Panc1 (cell line): ENCODE data around the gene RIPK3. TPM values are rescaled to one million over a fixed set of nuclear protein-coding genes. Genes with fewer than 3 reads are reported as not detected.

Experiments
- ATAC-seq: fragments of 200-7000 bp; cut with Tn5 transposase; 2 replicates; pipeline ENCODE4 v1.9.1; 2020; ENCODE audit warnings: mild to moderate bottlenecking, moderate library complexity
- BruUV-seq: library from RNA; stranded (reverse); fragments of 400-500 nt; replicated peaks from 2 replicates; lab custom pipeline; 2021; lab: Mats Ljungman, UMichigan
- CTCF ChIA-PET: fragments of 300-600 bp; sonication (Branson Sonifier 250); formaldehyde crosslinking; loops from one replicate; lab custom pipeline; 2022; ENCODE audit warnings: antibody characterized with exemption; lab: Charles Lee
- POLR2A ChIA-PET: fragments of 300-600 bp; sonication (Branson Sonifier 250); formaldehyde crosslinking; loops from one replicate; lab custom pipeline; 2022; ENCODE audit warnings: antibody characterized with exemption; lab: Charles Lee
- DNase-seq: peaks from one replicate; pipeline ENCODE4 v3.0.0-alpha.2; 2010; ENCODE audit warnings: low read depth, low spot score
- H3K27ac ChIP-seq: 2 replicates; pipeline ENCODE4 v1.5.1; 2011; ENCODE audit warnings: mild to moderate bottlenecking, low read length, inconsistent platforms
- H3K27me3 ChIP-seq: fragments of 200-500 bp; sonication (Bioruptor generic); 2 replicates; pipeline ENCODE4 v1.6.0; 2014; ENCODE audit warnings: low read length, inconsistent platforms; ENCODE audit not compliant: control insufficient read depth, insufficient read depth
- H3K36me3 ChIP-seq: fragments of 200-500 bp; sonication (Bioruptor generic); 2 replicates; pipeline ENCODE4 v1.5.1; 2014; ENCODE audit warnings: inconsistent platforms, mild to moderate bottlenecking, low read length, moderate library complexity; ENCODE audit not compliant: control insufficient read depth, insufficient read depth
- H3K4me1 ChIP-seq: 2 replicates; pipeline ENCODE4 v1.5.1; 2011; ENCODE audit warnings: inconsistent platforms, mild to moderate bottlenecking, low read length, moderate library complexity; ENCODE audit not compliant: control insufficient read depth, insufficient read depth
- H3K4me3 ChIP-seq, 2 experiments: 2 replicates each; pipeline ENCODE4 v1.5.1; 2011 to 2012; ENCODE audit warnings: low read depth in 2 of 2, low read length in 2 of 2, mild to moderate bottlenecking in 2 of 2, inconsistent platforms in 1 of 2, moderate library complexity in 1 of 2
- H3K9me3 ChIP-seq: fragments of 200-500 bp; sonication (Bioruptor generic); 2 replicates; pipeline ENCODE4 v1.5.1; 2014; ENCODE audit warnings: low read depth, mild to moderate bottlenecking, inconsistent platforms, low read length, moderate library complexity; ENCODE audit not compliant: control insufficient read depth, insufficient read depth
- POLR2AphosphoS5 ChIP-seq: IDR thresholded peaks from 2 replicates; pipeline ENCODE4 v1.6.1; 2012; ENCODE audit warnings: mild to moderate bottlenecking, low read depth, low read length, moderate library complexity
- SIN3A ChIP-seq: IDR thresholded peaks from 2 replicates; pipeline ENCODE4 v1.6.1; 2012; ENCODE audit warnings: low read depth, mild to moderate bottlenecking, low read length, moderate library complexity, borderline replicate concordance; ENCODE audit not compliant: insufficient read depth
- TCF7L2 ChIP-seq: IDR thresholded peaks from 2 replicates; pipeline ENCODE4 v1.6.1; 2011; ENCODE audit warnings: mild to moderate bottlenecking, low read depth, low read length, inconsistent platforms
- in situ Hi-C: cut with HindIII; loops from 2 replicates; pipeline ENCODE4 v1.10.0; 2016; ENCODE audit warnings: low sequenced_read_pairs, low pct_unique_long_range_greater_than_20kb
- intact Hi-C: fragments of 100-400 bp; cut with micrococcal nuclease; formaldehyde crosslinking; loops from one replicate; pipeline ENCODE4 v1.10.0; 2022; ENCODE audit not compliant: unreplicated experiment
- total RNA-seq: library from RNA; stranded (reverse); gene quantifications from one replicate; pipeline ENCODE4 v1.2.1, GENCODE V29; 2021; ENCODE audit not compliant: unreplicated experiment
- TF ChIP-seq, protein P1 (sequence below): fragments of 450-650 bp; IDR thresholded peaks from 2 replicates; pipeline ENCODE4 v1.5.1; 2017; ENCODE audit warnings: mild to moderate bottlenecking
- TF ChIP-seq, protein P2 (sequence below), 2 experiments: IDR thresholded peaks; 2 replicates each; pipeline ENCODE4 v1.6.1; 2011 to 2012; ENCODE audit warnings: low read depth in 2 of 2, control low read depth in 1 of 2, low read length in 1 of 2, mild to moderate bottlenecking in 1 of 2, moderate library complexity in 1 of 2; ENCODE audit not compliant: insufficient read depth in 1 of 2

The RIPK3 gene
- total RNA-seq, 1 experiment from 2014 or later: not detected

DNA sequence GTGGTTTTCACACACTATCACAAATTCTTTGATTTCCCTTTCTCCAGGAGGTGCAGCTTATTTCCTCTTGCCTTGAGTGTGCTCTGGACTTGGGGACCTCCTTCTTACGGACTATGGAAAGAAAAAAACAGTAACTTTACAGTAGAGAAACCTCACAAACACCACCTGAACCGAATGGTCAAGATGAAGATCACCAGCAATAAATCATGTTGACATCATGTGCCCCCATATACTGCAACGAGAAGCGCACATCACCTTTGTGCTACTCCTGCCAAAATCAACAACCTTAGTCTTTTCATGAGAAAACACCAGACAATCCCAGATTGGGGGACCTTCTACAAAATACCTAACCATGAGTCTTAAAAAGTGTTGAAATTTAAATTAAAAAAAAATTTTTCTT, 45.7 kb upstream of the RIPK3 start:
- in situ Hi-C loops (no loop called here), intact Hi-C loops (no loop called here)
- Histone ChIP-seq H3K4me1 (no peaks in the 10 kb centered on the region), H3K27me3 (no peaks in the 10 kb centered on the region), H3K27ac (no peak overlapping the region), H3K36me3 (no peaks in the 10 kb centered on the region), H3K9me3 (no peaks in the 10 kb centered on the region), H3K4me3 (no peak overlapping the region)
- ChIA-PET POLR2A (interaction anchor here (0.6 kb wide), 1 partner anchor 25 kb away, joined by 6 read pairs; no protein-coding TSS in a partner anchor), CTCF (interaction anchor here (0.7 kb wide), 2 partner anchors 13 to 46 kb away, joined by 4 to 6 read pairs; partner anchors contain the start of gene NYNRIN)
- BruUV-seq: no TSS peak
- no peak for TF ChIP-seq SIN3A
- TF ChIP-seq, protein P1, sequence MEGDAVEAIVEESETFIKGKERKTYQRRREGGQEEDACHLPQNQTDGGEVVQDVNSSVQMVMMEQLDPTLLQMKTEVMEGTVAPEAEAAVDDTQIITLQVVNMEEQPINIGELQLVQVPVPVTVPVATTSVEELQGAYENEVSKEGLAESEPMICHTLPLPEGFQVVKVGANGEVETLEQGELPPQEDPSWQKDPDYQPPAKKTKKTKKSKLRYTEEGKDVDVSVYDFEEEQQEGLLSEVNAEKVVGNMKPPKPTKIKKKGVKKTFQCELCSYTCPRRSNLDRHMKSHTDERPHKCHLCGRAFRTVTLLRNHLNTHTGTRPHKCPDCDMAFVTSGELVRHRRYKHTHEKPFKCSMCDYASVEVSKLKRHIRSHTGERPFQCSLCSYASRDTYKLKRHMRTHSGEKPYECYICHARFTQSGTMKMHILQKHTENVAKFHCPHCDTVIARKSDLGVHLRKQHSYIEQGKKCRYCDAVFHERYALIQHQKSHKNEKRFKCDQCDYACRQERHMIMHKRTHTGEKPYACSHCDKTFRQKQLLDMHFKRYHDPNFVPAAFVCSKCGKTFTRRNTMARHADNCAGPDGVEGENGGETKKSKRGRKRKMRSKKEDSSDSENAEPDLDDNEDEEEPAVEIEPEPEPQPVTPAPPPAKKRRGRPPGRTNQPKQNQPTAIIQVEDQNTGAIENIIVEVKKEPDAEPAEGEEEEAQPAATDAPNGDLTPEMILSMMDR: no peak
- no peak for TF ChIP-seq POLR2AphosphoS5
- TF ChIP-seq, protein P2, sequence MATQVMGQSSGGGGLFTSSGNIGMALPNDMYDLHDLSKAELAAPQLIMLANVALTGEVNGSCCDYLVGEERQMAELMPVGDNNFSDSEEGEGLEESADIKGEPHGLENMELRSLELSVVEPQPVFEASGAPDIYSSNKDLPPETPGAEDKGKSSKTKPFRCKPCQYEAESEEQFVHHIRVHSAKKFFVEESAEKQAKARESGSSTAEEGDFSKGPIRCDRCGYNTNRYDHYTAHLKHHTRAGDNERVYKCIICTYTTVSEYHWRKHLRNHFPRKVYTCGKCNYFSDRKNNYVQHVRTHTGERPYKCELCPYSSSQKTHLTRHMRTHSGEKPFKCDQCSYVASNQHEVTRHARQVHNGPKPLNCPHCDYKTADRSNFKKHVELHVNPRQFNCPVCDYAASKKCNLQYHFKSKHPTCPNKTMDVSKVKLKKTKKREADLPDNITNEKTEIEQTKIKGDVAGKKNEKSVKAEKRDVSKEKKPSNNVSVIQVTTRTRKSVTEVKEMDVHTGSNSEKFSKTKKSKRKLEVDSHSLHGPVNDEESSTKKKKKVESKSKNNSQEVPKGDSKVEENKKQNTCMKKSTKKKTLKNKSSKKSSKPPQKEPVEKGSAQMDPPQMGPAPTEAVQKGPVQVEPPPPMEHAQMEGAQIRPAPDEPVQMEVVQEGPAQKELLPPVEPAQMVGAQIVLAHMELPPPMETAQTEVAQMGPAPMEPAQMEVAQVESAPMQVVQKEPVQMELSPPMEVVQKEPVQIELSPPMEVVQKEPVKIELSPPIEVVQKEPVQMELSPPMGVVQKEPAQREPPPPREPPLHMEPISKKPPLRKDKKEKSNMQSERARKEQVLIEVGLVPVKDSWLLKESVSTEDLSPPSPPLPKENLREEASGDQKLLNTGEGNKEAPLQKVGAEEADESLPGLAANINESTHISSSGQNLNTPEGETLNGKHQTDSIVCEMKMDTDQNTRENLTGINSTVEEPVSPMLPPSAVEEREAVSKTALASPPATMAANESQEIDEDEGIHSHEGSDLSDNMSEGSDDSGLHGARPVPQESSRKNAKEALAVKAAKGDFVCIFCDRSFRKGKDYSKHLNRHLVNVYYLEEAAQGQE (IDR thresholded peaks at IDR 0.05; ENCODE audit: insufficient read depth in 1 of 2, low read depth in 2 of 2, low read length in 1 of 2): no peak
- TF ChIP-seq TCF7L2: no peak
- DNase-seq: no peak
- no peak for ATAC-seq

GRCh38 chr14:24384169-24384568, 44.4 kb upstream of the RIPK3 start:
- Histone ChIP-seq H3K36me3 (no peaks in the 10 kb centered on the region), H3K4me3 (no peak overlapping the region), H3K4me1 (no peaks in the 10 kb centered on the region), H3K27ac (no peak overlapping the region), H3K9me3 (no peaks in the 10 kb centered on the region), H3K27me3 (no peaks in the 10 kb centered on the region)
- TF ChIP-seq SIN3A: no peak
- no peak for TF ChIP-seq TCF7L2
- no TSS peak for BruUV-seq
- POLR2A ChIA-PET: no interaction called here
- no peak for DNase-seq
- CTCF ChIA-PET: no interaction called here
- in situ Hi-C loops: no loop called here
- intact Hi-C loops: no loop called here
- ATAC-seq: no peak

DNA sequence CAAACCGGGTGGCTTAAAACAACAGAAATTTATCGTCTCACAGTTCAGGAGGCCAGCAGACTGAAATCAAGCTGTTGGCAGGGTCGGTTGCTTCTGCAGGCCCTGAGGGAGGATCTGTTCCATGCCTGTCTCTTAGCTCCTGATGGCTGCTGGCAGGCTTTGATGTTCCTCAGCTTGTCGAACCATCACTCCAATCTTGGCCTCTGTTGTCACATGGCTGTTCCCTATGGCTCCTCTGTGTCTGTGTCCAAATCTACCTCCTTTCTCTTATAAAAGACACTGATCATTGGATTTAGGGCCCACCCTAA, 42.2 kb upstream of the RIPK3 start:
- intact Hi-C loops (no loop called here), in situ Hi-C loops (no loop called here)
- Histone ChIP-seq H3K4me1 (no peaks in the 10 kb centered on the region), H3K36me3 (no peaks in the 10 kb centered on the region), H3K27ac (no peak overlapping the region), H3K27me3 (no peaks in the 10 kb centered on the region), H3K4me3 (no peak overlapping the region), H3K9me3 (no peaks in the 10 kb centered on the region)
- CTCF ChIA-PET: no interaction called here
- POLR2A ChIA-PET: no interaction called here
- DNase-seq (no peak), ATAC-seq (no peak)
- BruUV-seq: no TSS peak
- TF ChIP-seq POLR2AphosphoS5 (no peak), TCF7L2 (no peak), SIN3A (no peak)
- TF ChIP-seq, protein P1: no peak
- TF ChIP-seq, protein P2 (IDR thresholded peaks at IDR 0.05; ENCODE audit: insufficient read depth in 1 of 2, low read depth in 2 of 2, low read length in 1 of 2): no peak
